Measurements from ENCODE around the gene TERF2IP.

DNA sequence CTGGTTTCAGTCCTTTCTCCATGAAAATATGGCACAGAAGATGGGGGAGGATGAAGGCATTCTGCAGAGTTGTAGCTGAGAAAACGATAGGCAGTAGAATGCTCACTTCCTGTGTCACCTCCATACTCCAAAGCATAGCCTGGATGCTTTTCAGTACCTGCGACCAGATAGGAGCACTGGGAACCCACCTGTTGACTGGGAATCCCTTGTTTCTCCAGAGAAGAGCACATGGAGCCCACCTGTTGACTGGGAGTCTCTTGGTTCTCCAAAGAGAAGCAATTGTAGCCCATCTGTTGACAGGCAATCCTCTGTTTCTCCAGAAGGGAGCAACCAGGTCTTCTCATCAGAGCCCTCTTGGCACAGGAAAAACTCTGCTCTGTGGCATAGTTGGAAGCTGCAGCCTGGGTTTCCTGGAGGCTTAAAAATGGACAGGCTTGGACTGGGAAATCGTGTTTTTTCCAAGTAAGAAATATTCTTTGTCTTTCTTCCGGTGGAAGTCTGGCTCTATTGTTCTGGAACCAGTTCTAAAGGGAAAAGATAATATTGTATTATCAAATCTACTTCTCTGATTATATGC is 13.2 kb downstream of the TERF2IP start:
- TF ChIP-seq, protein P1, sequence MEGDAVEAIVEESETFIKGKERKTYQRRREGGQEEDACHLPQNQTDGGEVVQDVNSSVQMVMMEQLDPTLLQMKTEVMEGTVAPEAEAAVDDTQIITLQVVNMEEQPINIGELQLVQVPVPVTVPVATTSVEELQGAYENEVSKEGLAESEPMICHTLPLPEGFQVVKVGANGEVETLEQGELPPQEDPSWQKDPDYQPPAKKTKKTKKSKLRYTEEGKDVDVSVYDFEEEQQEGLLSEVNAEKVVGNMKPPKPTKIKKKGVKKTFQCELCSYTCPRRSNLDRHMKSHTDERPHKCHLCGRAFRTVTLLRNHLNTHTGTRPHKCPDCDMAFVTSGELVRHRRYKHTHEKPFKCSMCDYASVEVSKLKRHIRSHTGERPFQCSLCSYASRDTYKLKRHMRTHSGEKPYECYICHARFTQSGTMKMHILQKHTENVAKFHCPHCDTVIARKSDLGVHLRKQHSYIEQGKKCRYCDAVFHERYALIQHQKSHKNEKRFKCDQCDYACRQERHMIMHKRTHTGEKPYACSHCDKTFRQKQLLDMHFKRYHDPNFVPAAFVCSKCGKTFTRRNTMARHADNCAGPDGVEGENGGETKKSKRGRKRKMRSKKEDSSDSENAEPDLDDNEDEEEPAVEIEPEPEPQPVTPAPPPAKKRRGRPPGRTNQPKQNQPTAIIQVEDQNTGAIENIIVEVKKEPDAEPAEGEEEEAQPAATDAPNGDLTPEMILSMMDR (conservative IDR thresholded peaks at IDR 0.05 in 1 of 2, IDR thresholded peaks at IDR 0.05 in 1 of 2; ENCODE audit: extremely low read depth in 1 of 2, insufficient read depth in 1 of 2, low read depth in 1 of 2, low read length in 2 of 2): no peak
- no peak for TF ChIP-seq EZH2 (IDR thresholded peaks at IDR 0.05; ENCODE audit: borderline replicate concordance, low read length)
